Measurements from ENCODE around the gene CDC5L.

GRCh38 chr6:44361947-44362346 is 25.6 kb upstream of the CDC5L start:
- no peak for TF ChIP-seq CTCF (IDR thresholded peaks at IDR 0.05; ENCODE audit: low read length)
- TF ChIP-seq EZH2 (IDR thresholded peaks at IDR 0.05; ENCODE audit: borderline replicate concordance, low read length): no peak

Data from OCI-LY1 (cell line).